Mesothelial cell of epicardium (in vitro differentiated cells): Measurements from ENCODE around the gene R3HDM2. TPM values are rescaled to one million over a fixed set of nuclear protein-coding genes. Genes with fewer than 3 reads are reported as not detected.
A peak's percentile ranks its signal among the peaks of the same experiment; 100 is the strongest.

ENCODE experiments used
- DNase-seq, 2 experiments: peaks; one replicate each; pipeline ENCODE4 v3.0.0; 2021; ENCODE audit warnings: low spot score in 2 of 2; ENCODE audit not compliant: unreplicated experiment in 2 of 2
- H3K27ac Mint-ChIP-seq: 2 replicates; pipeline ENCODE4 v1.8.0; 2021; ENCODE audit warnings: mixed read lengths
- H3K27me3 Mint-ChIP-seq: 2 replicates; pipeline ENCODE4 v1.8.0; 2021; ENCODE audit warnings: low read depth, mixed read lengths
- H3K36me3 Mint-ChIP-seq: 2 replicates; pipeline ENCODE4 v1.8.0; 2021; ENCODE audit warnings: mixed read lengths
- H3K4me1 Mint-ChIP-seq: 2 replicates; pipeline ENCODE4 v1.8.0; 2021; ENCODE audit warnings: mixed read lengths
- H3K4me3 Mint-ChIP-seq: 2 replicates; pipeline ENCODE4 v1.8.0; 2021; ENCODE audit warnings: mild to moderate bottlenecking, moderate library complexity, mixed read lengths
- H3K9me3 Mint-ChIP-seq: 2 replicates; pipeline ENCODE4 v1.8.0; 2021; ENCODE audit warnings: mixed read lengths
- CTCF ChIP-seq: fragments of 200-600 bp; sonication (generic); IDR thresholded peaks from one replicate; pipeline ENCODE4 v1.5.0; 2021; ENCODE audit warnings: antibody characterized with exemption; ENCODE audit not compliant: unreplicated experiment
- total RNA-seq: library from RNA; stranded (reverse); gene quantifications from 3 replicates; pipeline ENCODE4 v1.2.1, GENCODE V29; 2021

Gene R3HDM2
- total RNA-seq, 1 donor from 2014 or later = 111 TPM

- H3K27me3 Mint-ChIP-seq = peaks cover 53% of the 10 kb centered on the region
Observed at GRCh38 chr12:57227315-57228115, 203.3 kb downstream of the R3HDM2 start.

GRCh38 chr12:57226588-57227314 lies 204.1 kb downstream of the R3HDM2 start:
- H3K27me3 Mint-ChIP-seq = peaks cover 61% of the 10 kb centered on the region
- H3K4me3 Mint-ChIP-seq = peak overlapping the region; percentile 51
- no peak for DNase-seq
- H3K27ac Mint-ChIP-seq = no peak overlapping the region
- H3K9me3 Mint-ChIP-seq = no peaks in the 10 kb centered on the region
- H3K4me1 Mint-ChIP-seq = peaks cover 53% of the 10 kb centered on the region
- peaks cover 3% of the 10 kb centered on the region for H3K36me3 Mint-ChIP-seq
- TF ChIP-seq CTCF = no peak

More at GRCh38 chr12:57227315-57228115, 203.3 kb downstream of the R3HDM2 start:
- DNase-seq = no peak
- no peak for TF ChIP-seq CTCF
- H3K27ac Mint-ChIP-seq = no peak overlapping the region
- H3K9me3 Mint-ChIP-seq = no peaks in the 10 kb centered on the region
- H3K36me3 Mint-ChIP-seq = peaks cover 9% of the 10 kb centered on the region
- peaks cover 47% of the 10 kb centered on the region for H3K4me1 Mint-ChIP-seq
- peak overlapping the region; percentile 43 for H3K4me3 Mint-ChIP-seq

GRCh38 chr12:57225680-57226210 lies 205.1 kb downstream of the R3HDM2 start:
- Mint-ChIP-seq H3K27me3 (peaks cover 71% of the 10 kb centered on the region), H3K4me3 (no peak overlapping the region), H3K9me3 (no peaks in the 10 kb centered on the region), H3K36me3 (no peaks in the 10 kb centered on the region), H3K4me1 (peaks cover 57% of the 10 kb centered on the region), H3K27ac (no peak overlapping the region)
- no peak for TF ChIP-seq CTCF
- no peak for DNase-seq

- DNase-seq = no peak
- Mint-ChIP-seq H3K4me1 (peaks cover 54% of the 10 kb centered on the region), H3K36me3 (no peaks in the 10 kb centered on the region), H3K9me3 (no peaks in the 10 kb centered on the region), H3K4me3 (no peak overlapping the region), H3K27me3 (peaks cover 75% of the 10 kb centered on the region), H3K27ac (no peak overlapping the region)
- no peak for TF ChIP-seq CTCF
Observed at GRCh38 chr12:57224973-57225679, 205.7 kb downstream of the R3HDM2 start.

GRCh38 chr12:57224278-57224972 lies 206.4 kb downstream of the R3HDM2 start:
- TF ChIP-seq CTCF = no peak
- no peak overlapping the region for H3K4me3 Mint-ChIP-seq
- DNase-seq = no peak
- H3K9me3 Mint-ChIP-seq = no peaks in the 10 kb centered on the region
- H3K36me3 Mint-ChIP-seq = no peaks in the 10 kb centered on the region
- peaks cover 53% of the 10 kb centered on the region for H3K4me1 Mint-ChIP-seq
- no peak overlapping the region for H3K27ac Mint-ChIP-seq
- H3K27me3 Mint-ChIP-seq = peaks cover 80% of the 10 kb centered on the region
